A549 (cell line): ENCODE measurements around the gene GCLC. TPM values are rescaled to one million over a fixed set of nuclear protein-coding genes. Genes with fewer than 3 reads are reported as not detected.

Experiments used
- ATAC-seq, 2 experiments: fragments of 200-7000 bp in 1 of 2; fragments of >200 bp in 1 of 2; cut with Nextera tagmentation in 1 of 2; cut with Tn5 transposase in 1 of 2; 3 replicates each; pipeline versions ENCODE4 v1.8.0 to v1.9.1; 2018 to 2020; ENCODE audit warnings: mild to moderate bottlenecking in 1 of 2, moderate library complexity in 1 of 2
- CTCF ChIA-PET: fragments of 300-600 bp; sonication (Branson Sonifier 250); formaldehyde crosslinking; extraction: SDS; loops from one replicate; lab custom pipeline; 2021; ENCODE audit warnings: antibody characterized with exemption, inconsistent platforms; lab: Yijun Ruan, JAX
- POLR2A ChIA-PET: fragments of 350-600 bp; formaldehyde crosslinking; extraction: SDS; loops from one replicate; lab custom pipeline; 2021; ENCODE audit warnings: antibody characterized with exemption, inconsistent platforms; lab: Yijun Ruan, JAX
- DNase-seq, 2 experiments: peaks; one replicate each; pipeline versions ENCODE4 v3.0.0 to v3.0.0-alpha.2; 2011 to 2016; ENCODE audit warnings: low read depth in 1 of 2, low spot score in 1 of 2
- FAIRE-seq: peaks from 2 replicates; lab custom pipeline; 2011; peaks lifted over from hg19 to GRCh38; lab: Jason Lieb, UNC
- H3K27ac ChIP-seq, 2 experiments: fragments of >200 bp; sonication (Bioruptor Twin); formaldehyde crosslinking; 3 replicates each; pipeline ENCODE4 v1.5.1; 2016 to 2017
- H3K4me1 ChIP-seq: fragments of >200 bp; sonication (Bioruptor Twin); formaldehyde crosslinking; 3 replicates; pipeline ENCODE4 v1.6.1; 2016
- H3K4me2 ChIP-seq: fragments of >200 bp; sonication (Bioruptor Twin); formaldehyde crosslinking; 3 replicates; pipeline ENCODE4 v1.6.1; 2016
- H3K4me3 ChIP-seq: fragments of >200 bp; sonication (Bioruptor Twin); formaldehyde crosslinking; 3 replicates; pipeline ENCODE4 v1.5.1; 2016
- H3K9me3 ChIP-seq: fragments of >200 bp; sonication (Bioruptor Twin); formaldehyde crosslinking; 3 replicates; pipeline ENCODE4 v1.6.1; 2016
- ATOH8 ChIP-seq: fragments of 250-450 bp; sonication (Bioruptor Pico); IDR thresholded peaks from 2 replicates; pipeline ENCODE4 v1.5.0; 2020; ENCODE audit warnings: low read depth, mild to moderate bottlenecking, moderate library complexity
- BCL3 ChIP-seq: fragments of >200 bp; sonication (Bioruptor Twin); formaldehyde crosslinking; IDR thresholded peaks from 3 replicates; pipeline ENCODE4 v1.6.1; 2016
- CBX8 ChIP-seq: fragments of 200-600 bp; sonication (generic); IDR thresholded peaks from 2 replicates; pipeline ENCODE4 v1.6.1; 2016
- CEBPB ChIP-seq, 2 experiments: fragments of >200 bp in 1 of 2; sonication (Bioruptor Twin) in 1 of 2; formaldehyde crosslinking in 1 of 2; IDR thresholded peaks; 2 replicates each; pipeline ENCODE4 v1.6.1; 2012 to 2016
- CHD4 ChIP-seq: fragments of 200-600 bp; sonication (generic); IDR thresholded peaks from 2 replicates; pipeline ENCODE4 v1.6.1; 2016; ENCODE audit warnings: antibody characterized with exemption, mild to moderate bottlenecking, borderline replicate concordance
- CTCF ChIP-seq: fragments of >200 bp; sonication (Bioruptor Twin); formaldehyde crosslinking; IDR thresholded peaks from 3 replicates; pipeline ENCODE4 v1.5.1; 2016
- EHF ChIP-seq: fragments of 250-450 bp; sonication (Bioruptor Pico); IDR thresholded peaks from 2 replicates; pipeline ENCODE4 v1.5.0; 2020; ENCODE audit warnings: mild to moderate bottlenecking
- EHMT2 ChIP-seq: fragments of 200-600 bp; sonication (generic); IDR thresholded peaks from 2 replicates; pipeline ENCODE4 v1.6.1; 2016; ENCODE audit warnings: antibody characterized with exemption, low read depth, mild to moderate bottlenecking, moderate library complexity
- EP300 ChIP-seq, 2 experiments: fragments of >200 bp; sonication (Bioruptor Twin); formaldehyde crosslinking; IDR thresholded peaks; 2 replicates in 1 of 2; 3 replicates in 1 of 2; pipeline ENCODE4 v1.6.1; 2016 to 2017
- FOSB ChIP-seq: fragments of 250-450 bp; sonication (Bioruptor Pico); IDR thresholded peaks from 2 replicates; pipeline ENCODE4 v1.5.0; 2020; ENCODE audit warnings: mild to moderate bottlenecking, moderate library complexity
- FOXS1 ChIP-seq: fragments of 250-450 bp; sonication (Bioruptor Pico); IDR thresholded peaks from 2 replicates; pipeline ENCODE4 v1.5.0; 2020; ENCODE audit warnings: mild to moderate bottlenecking, moderate library complexity
- HEYL ChIP-seq: fragments of 250-450 bp; sonication (Bioruptor Pico); IDR thresholded peaks from 2 replicates; pipeline ENCODE4 v1.8.0; 2021; ENCODE audit warnings: mild to moderate bottlenecking, moderate library complexity
- HOXA7 ChIP-seq: fragments of 250-450 bp; sonication (Bioruptor Pico); IDR thresholded peaks from 2 replicates; pipeline ENCODE4 v1.5.0; 2020; ENCODE audit warnings: mild to moderate bottlenecking, moderate library complexity
- JUNB ChIP-seq: fragments of >200 bp; sonication (Bioruptor Twin); formaldehyde crosslinking; IDR thresholded peaks from 2 replicates; pipeline ENCODE4 v1.6.1; 2016
- MAX ChIP-seq: IDR thresholded peaks from 2 replicates; pipeline ENCODE4 v1.6.1; 2012
- NFE2L2 ChIP-seq: fragments of 150-350 bp; conservative IDR thresholded peaks from 2 replicates; pipeline ENCODE4 v1.6.1; 2014; ENCODE audit warnings: low read length
- NR3C1 ChIP-seq: fragments of >200 bp; sonication (Bioruptor Twin); formaldehyde crosslinking; IDR thresholded peaks from 3 replicates; pipeline ENCODE4 v1.6.1; 2017
- PBX3 ChIP-seq: IDR thresholded peaks from 2 replicates; pipeline ENCODE4 v1.6.1; 2012
- PHF8 ChIP-seq: fragments of 200-600 bp; sonication (generic); IDR thresholded peaks from 2 replicates; pipeline ENCODE4 v1.6.1; 2016; ENCODE audit warnings: low read depth, mild to moderate bottlenecking, antibody characterized with exemption, moderate library complexity, borderline replicate concordance
- POLR2A ChIP-seq: IDR thresholded peaks from 2 replicates; pipeline ENCODE4 v1.6.1; 2012; ENCODE audit warnings: mild to moderate bottlenecking, low read length
- POLR2AphosphoS2 ChIP-seq: conservative IDR thresholded peaks from 2 replicates; pipeline ENCODE4 v1.6.1; 2012; ENCODE audit warnings: low read length, improper control_type of control experiment, inconsistent platforms
- RARB ChIP-seq: fragments of 250-450 bp; sonication (Bioruptor Pico); IDR thresholded peaks from 2 replicates; pipeline ENCODE4 v1.8.0; 2021; ENCODE audit warnings: mild to moderate bottlenecking, moderate library complexity
- RFX5 ChIP-seq: fragments of 450-650 bp; IDR thresholded peaks from 2 replicates; pipeline ENCODE4 v1.7.1; 2014; ENCODE audit warnings: antibody characterized with exemption, mild to moderate bottlenecking, moderate library complexity
- RNF2 ChIP-seq: fragments of 200-600 bp; sonication (generic); IDR thresholded peaks from 2 replicates; pipeline ENCODE4 v1.6.1; 2016; ENCODE audit warnings: low read depth, mild to moderate bottlenecking, antibody characterized with exemption, moderate library complexity, borderline replicate concordance
- TFCP2L1 ChIP-seq: fragments of 250-450 bp; sonication (Bioruptor Pico); IDR thresholded peaks from 2 replicates; pipeline ENCODE4 v1.5.0; 2021; ENCODE audit warnings: mild to moderate bottlenecking
- ZNF302 ChIP-seq: fragments of 250-450 bp; sonication (Bioruptor Pico); IDR thresholded peaks from 2 replicates; pipeline ENCODE4 v1.9.0; 2021; ENCODE audit warnings: inconsistent platforms, mild to moderate bottlenecking, moderate library complexity
- WGBS: methylation state at CpG from one replicate; pipeline ENCODE4 v1.1.6; 2017; ENCODE audit errors: missing lambda C conversion rate; 5-methylcytosine and 5-hydroxymethylcytosine counted together
- polyA plus RNA-seq, 4 experiments: library from polyadenylated mRNA; depleted of rRNA in 3 of 4; stranded (reverse); fragments of >200 nt; fragmentation: RNase III in 1 of 4; extraction: RNeasy Plus Mini Kit Qiagen cat#74134 plus additional on column Dnase treatment in 1 of 4; gene quantifications; 2 replicates in 3 of 4; 3 replicates in 1 of 4; pipeline ENCODE4 v1.2.3, GENCODE V29; 2011 to 2017
- TF ChIP-seq, protein P1 (sequence below): fragments of >200 bp; sonication (Bioruptor Twin); formaldehyde crosslinking; IDR thresholded peaks from 2 replicates; pipeline ENCODE4 v1.6.1; 2016

Gene GCLC
- polyA plus RNA-seq, 2 of the 4 experiments (the other 2 are of a cell fraction), result 116 to 180 TPM

- CTCF ChIA-PET, result interaction anchor here (0.9 to 2.1 kb wide), 5 partner anchors 12 to 221 kb away, joined by 3 to 5 read pairs (median 3); no protein-coding TSS in a partner anchor
- FAIRE-seq, result no peak
Measured at GRCh38 chr6:53506872-53507271, 38.0 kb downstream of the GCLC start.

DNA sequence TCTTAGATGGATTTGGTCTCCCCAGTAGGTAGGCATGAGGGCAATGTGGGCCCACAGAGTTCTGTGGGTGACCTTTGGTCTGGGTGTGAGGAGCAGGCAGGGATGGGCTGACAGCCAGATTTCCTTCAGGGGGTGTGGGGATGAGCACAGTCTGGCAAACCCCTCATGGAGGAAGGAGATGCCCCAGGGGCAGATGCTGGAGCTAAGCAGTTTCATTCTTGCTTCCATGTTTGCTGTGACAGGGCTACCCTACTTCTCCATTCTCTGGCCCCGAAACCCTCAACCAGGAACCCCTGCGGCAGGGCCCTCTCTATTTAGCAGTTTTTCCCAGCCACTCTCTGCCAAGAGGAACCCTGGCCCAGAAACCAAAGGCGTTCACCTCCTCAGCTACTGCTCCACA, 40.4 kb downstream of the GCLC start:
- no peaks in the 10 kb centered on the region for H3K9me3 ChIP-seq
- ChIA-PET POLR2A (interaction anchor here (0.7 kb wide), 1 partner anchor 147 kb away, joined by 3 read pairs; no protein-coding TSS in a partner anchor), CTCF (interaction anchor here (0.7 to 1.6 kb wide), 3 partner anchors 11 to 409 kb away, joined by 3 to 8 read pairs (median 5); no protein-coding TSS in a partner anchor)
- no peak for DNase-seq
- no peak overlapping the region for H3K4me2 ChIP-seq
- no peak overlapping the region for H3K4me3 ChIP-seq
- 87% methylated on average over 3 of the region's 3 CpGs for WGBS
- ATAC-seq, result no peak
- no peak for TF ChIP-seq EP300 (IDR thresholded peaks at IDR 0.05)
- no peak for TF ChIP-seq RNF2
- no peak for TF ChIP-seq BCL3
- no peak for TF ChIP-seq PBX3
- TF ChIP-seq, protein P1, sequence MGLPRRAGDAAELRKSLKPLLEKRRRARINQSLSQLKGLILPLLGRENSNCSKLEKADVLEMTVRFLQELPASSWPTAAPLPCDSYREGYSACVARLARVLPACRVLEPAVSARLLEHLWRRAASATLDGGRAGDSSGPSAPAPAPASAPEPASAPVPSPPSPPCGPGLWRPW, result no peak
- no peak for TF ChIP-seq ZNF302 (CRISPR knock-in tag)
- TF ChIP-seq HEYL (CRISPR knock-in tag), result no peak
- no peak for TF ChIP-seq JUNB
- TF ChIP-seq RARB, result no peak
- TF ChIP-seq EHF (CRISPR knock-in tag), result no peak
- no peak for TF ChIP-seq NFE2L2
- no peak for TF ChIP-seq FOXS1 (CRISPR knock-in tag)
- TF ChIP-seq NR3C1, result no peak
- TF ChIP-seq CEBPB (IDR thresholded peaks at IDR 0.05), result no peak
- no peak for TF ChIP-seq ATOH8 (CRISPR knock-in tag)
- TF ChIP-seq MAX, result no peak
- TF ChIP-seq CTCF, result no peak
- no peak for TF ChIP-seq RFX5
- TF ChIP-seq POLR2AphosphoS2, result no peak
- no peak for FAIRE-seq
- H3K4me1 ChIP-seq, result peaks cover 29% of the 10 kb centered on the region
- 0 out of 6 replicates have a peak overlapping the region, but pooled peaks of 1 of the 2 experiments have one; percentile 46 for H3K27ac ChIP-seq

More at GRCh38 chr6:53506872-53507271, 38.0 kb downstream of the GCLC start:
- Histone ChIP-seq H3K4me2 (no peak overlapping the region), H3K4me3 (no peak overlapping the region), H3K9me3 (no peaks in the 10 kb centered on the region), H3K4me1 (peaks cover 22% of the 10 kb centered on the region), H3K27ac (no peak overlapping the region)
- 87% methylated on average over 5 of the region's 5 CpGs for WGBS
- POLR2A ChIA-PET, result no interaction called here
- DNase-seq (no peak), ATAC-seq (no peak)
- TF ChIP-seq NFE2L2 (no peak), CBX8 (no peak), FOSB (no peak), CTCF (no peak), FOXS1 (CRISPR knock-in tag) (no peak), POLR2A (no peak), HOXA7 (no peak), EHF (CRISPR knock-in tag) (no peak), NR3C1 (no peak), EHMT2 (no peak), RNF2 (no peak), TFCP2L1 (CRISPR knock-in tag) (no peak), CHD4 (no peak), PHF8 (no peak)
- TF ChIP-seq, protein P1, result no peak
